Keratinocyte (primary cell): ENCODE measurements around the gene SPATA31D1. TPM values are rescaled to one million over a fixed set of nuclear protein-coding genes. Genes with fewer than 3 reads are reported as not detected.

Source experiments
- DNase-seq: peaks from one replicate; pipeline ENCODE4 v3.0.0-alpha.2; 2011; ENCODE audit warnings: low read depth, missing footprints, low spot score
- FAIRE-seq: peaks from 2 replicates; lab custom pipeline; 2011; peaks lifted over from hg19 to GRCh38; lab: Jason Lieb, UNC
- H2AFZ ChIP-seq: 2 replicates; pipeline ENCODE4 v1.6.0; 2012; ENCODE audit warnings: low read length, control low read depth, inconsistent platforms; ENCODE audit not compliant: control insufficient read depth
- H3K27ac ChIP-seq: 2 replicates; pipeline ENCODE4 v1.5.1; 2011; ENCODE audit warnings: low read length; ENCODE audit not compliant: control insufficient read depth, insufficient read depth
- H3K27me3 ChIP-seq: 3 replicates; pipeline ENCODE4 v1.6.0; 2011; ENCODE audit warnings: low read length; ENCODE audit not compliant: control insufficient read depth, insufficient read depth; ENCODE audit errors: extremely low read depth
- H3K36me3 ChIP-seq, 2 experiments: 2 replicates in 1 of 2; 3 replicates in 1 of 2; pipeline ENCODE4 v1.5.1; 2011; ENCODE audit warnings: low read length in 2 of 2, mild to moderate bottlenecking in 1 of 2; ENCODE audit not compliant: control insufficient read depth in 2 of 2, insufficient read depth in 2 of 2; ENCODE audit errors: extremely low read depth in 1 of 2
- H3K4me1 ChIP-seq: 3 replicates; pipeline ENCODE4 v1.5.1; 2011; ENCODE audit warnings: low read length; ENCODE audit not compliant: control insufficient read depth, insufficient read depth; ENCODE audit errors: extremely low read depth
- H3K4me2 ChIP-seq: 3 replicates; pipeline ENCODE4 v1.6.0; 2011; ENCODE audit warnings: low read depth, low read length; ENCODE audit not compliant: control insufficient read depth, insufficient read depth; ENCODE audit errors: extremely low read depth
- H3K4me3 ChIP-seq, 3 experiments: fragments of 200-600 bp in 1 of 3; sonication (generic) in 1 of 3; 2 replicates in 2 of 3; 3 replicates in 1 of 3; pipeline ENCODE4 v1.5.1; 2011 to 2016; ENCODE audit warnings: low read length in 3 of 3, mild to moderate bottlenecking in 3 of 3, control low read depth in 2 of 3, inconsistent platforms in 1 of 3, low read depth in 1 of 3, mixed read lengths in 1 of 3, mixed run types in 1 of 3, moderate library complexity in 1 of 3; ENCODE audit not compliant: control insufficient read depth in 2 of 3, insufficient read depth in 2 of 3; ENCODE audit errors: extremely low read depth in 1 of 3
- H3K79me2 ChIP-seq: 2 replicates; pipeline ENCODE4 v1.6.0; 2012; ENCODE audit warnings: low read length; ENCODE audit not compliant: control insufficient read depth, insufficient read depth
- H3K9ac ChIP-seq: 3 replicates; pipeline ENCODE4 v1.6.0; 2011; ENCODE audit warnings: low read length; ENCODE audit not compliant: control insufficient read depth, insufficient read depth; ENCODE audit errors: extremely low read depth
- H3K9me1 ChIP-seq: 3 replicates; pipeline ENCODE4 v1.6.0; 2011; ENCODE audit warnings: low read length; ENCODE audit not compliant: control insufficient read depth, insufficient read depth; ENCODE audit errors: extremely low read depth
- H3K9me3 ChIP-seq: 2 replicates; pipeline ENCODE4 v1.5.1; 2012; ENCODE audit warnings: low read depth, low read length; ENCODE audit not compliant: control insufficient read depth
- H4K20me1 ChIP-seq: 3 replicates; pipeline ENCODE4 v1.6.0; 2011; ENCODE audit warnings: low read length; ENCODE audit not compliant: control insufficient read depth, insufficient read depth; ENCODE audit errors: extremely low read depth
- CTCF ChIP-seq, 3 experiments: IDR thresholded peaks in 1 of 3; conservative IDR thresholded peaks in 1 of 3; optimal IDR thresholded peaks in 1 of 3; 2 replicates in 2 of 3; 3 replicates in 1 of 3; pipeline versions ENCODE3 to v1.5.1; 2011; ENCODE audit warnings: low read length in 3 of 3, mild to moderate bottlenecking in 3 of 3, moderate library complexity in 2 of 3, control low read depth in 1 of 3, inconsistent platforms in 1 of 3; ENCODE audit not compliant: insufficient read depth in 2 of 3; ENCODE audit errors: extremely low read depth in 1 of 3
- EZH2 ChIP-seq: IDR thresholded peaks from one replicate; pipeline ENCODE4 v1.6.1; 2012; ENCODE audit warnings: inconsistent platforms, mild to moderate bottlenecking, low read length, moderate library complexity
- dilution Hi-C: fragments of 300-500 bp; cut with MboI; formaldehyde crosslinking; loops from one replicate; pipeline ENCODE4 v1.7.0; 2020; ENCODE audit warnings: low sequenced_read_pairs; ENCODE audit not compliant: extremely low pct_ligation_motif_present
- polyA plus RNA-seq, 5 experiments: library from polyadenylated mRNA; depleted of rRNA in 3 of 5; stranded (reverse) in 3 of 5; stranded (forward) in 1 of 5; unstranded in 1 of 5; fragments of >200 nt; gene quantifications; 1 replicate in 1 of 5; 2 replicates in 3 of 5; 3 replicates in 1 of 5; pipeline versions ENCODE4 v1.2.1 to v1.2.3, GENCODE V29; 2011 to 2012; ENCODE audit warnings: missing spikeins in 2 of 5, low read depth in 1 of 5, low replicate concordance in 1 of 5

SPATA31D1 gene
- polyA plus RNA-seq, 1 donor (not counting 4 experiments of a cell fraction or from before 2014, with no cell fraction given) = not detected

DNA sequence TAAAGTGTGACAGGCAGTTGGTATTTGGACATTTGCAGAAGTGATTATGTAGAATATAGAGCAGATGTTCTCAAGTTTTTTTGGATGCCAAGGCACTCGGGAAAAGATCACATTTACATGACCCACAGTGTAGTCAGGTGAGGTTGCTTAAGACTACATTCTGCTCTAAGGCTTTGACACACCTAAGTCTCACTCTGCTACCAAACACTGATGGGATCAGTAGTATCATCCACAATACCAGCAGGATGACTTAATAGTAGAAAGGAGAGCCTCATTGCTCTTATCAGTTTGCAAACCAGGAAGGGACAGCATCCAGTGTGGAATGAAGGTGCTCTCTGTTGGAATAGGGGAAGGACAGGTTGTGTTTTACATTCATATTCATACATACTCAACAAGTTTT is 2.5 kb upstream of the SPATA31D1 start:
- FAIRE-seq = no peak
- dilution Hi-C loops = no loop called here
- H3K9ac ChIP-seq = no peak overlapping the region

GRCh38 chr9:81989700-81990099 is 1.1 kb downstream of the SPATA31D1 start:
- no peak for FAIRE-seq
- Histone ChIP-seq H3K9me3 (no peaks in the 10 kb centered on the region), H3K9me1 (no peaks in the 10 kb centered on the region), H3K27me3 (no peaks in the 10 kb centered on the region), H3K36me3 (no peaks in the 10 kb centered on the region), H3K4me3 (no peak overlapping the region), H3K9ac (no peak overlapping the region), H3K79me2 (no peaks in the 10 kb centered on the region), H2AFZ (no peak overlapping the region), H3K4me2 (no peak overlapping the region), H3K4me1 (no peaks in the 10 kb centered on the region), H3K27ac (no peak overlapping the region), H4K20me1 (no peaks in the 10 kb centered on the region)
- dilution Hi-C loops = no loop called here
- TF ChIP-seq CTCF (optimal IDR thresholded peaks at IDR 0.05 in 1 of 3, IDR thresholded peaks at IDR 0.05 in 1 of 3, conservative IDR thresholded peaks at IDR 0.05 in 1 of 3; ENCODE audit: extremely low read depth in 1 of 3, insufficient read depth in 2 of 3, low read length in 3 of 3) (no peak), EZH2 (no peak)
- no peak for DNase-seq

More for the DNA sequence above, 2.5 kb upstream of the SPATA31D1 start:
- H3K9me1 ChIP-seq = no peaks in the 10 kb centered on the region
- no peak for DNase-seq
- H3K4me3 ChIP-seq = no peak overlapping the region
- TF ChIP-seq EZH2 (no peak), CTCF (optimal IDR thresholded peaks at IDR 0.05 in 1 of 3, IDR thresholded peaks at IDR 0.05 in 1 of 3, conservative IDR thresholded peaks at IDR 0.05 in 1 of 3; ENCODE audit: extremely low read depth in 1 of 3, insufficient read depth in 2 of 3, low read length in 3 of 3) (no peak)
- no peaks in the 10 kb centered on the region for H3K4me1 ChIP-seq
- H3K36me3 ChIP-seq = no peaks in the 10 kb centered on the region
- H3K27me3 ChIP-seq = no peaks in the 10 kb centered on the region
- H3K79me2 ChIP-seq = no peaks in the 10 kb centered on the region
- H3K27ac ChIP-seq = no peak overlapping the region
- no peaks in the 10 kb centered on the region for H4K20me1 ChIP-seq
- H3K9me3 ChIP-seq = no peaks in the 10 kb centered on the region
- H2AFZ ChIP-seq = no peak overlapping the region
- H3K4me2 ChIP-seq = no peak overlapping the region
